Stimulated activated CD4-positive, alpha-beta T cell treated with anti-CD3 and anti-CD28 coated beads, Interleukin-1b, Interleukin-23, amount 100 ng/mL, for 48 hours (primary cell): Measurements from ENCODE around the gene TCAP.
"Not testable (repeated sequence)": the region's sequence is repeated elsewhere in the genome, so short reads cannot be mapped to it uniquely, and the experiment has no call there.

Experiments
- DNase-seq: peaks from one replicate; pipeline ENCODE4 v3.0.0-alpha.2; 2020

Gene TCAP

GRCh38 chr17:39687546-39688474 is 22.7 kb downstream of the TCAP start, which contains the start of gene PGAP3:
Gene PGAP3 (minus strand): TSS chr17:39688057. CDS start chr17:39688014, 43 bp downstream.
- peak; percentile 91 for DNase-seq

- DNase-seq = no peak
Observed at GRCh38 chr17:39688475-39688835, 23.3 kb downstream of the TCAP start.

GRCh38 chr17:39688945-39689344 is 23.8 kb downstream of the TCAP start:
- no peak for DNase-seq

- no peak for DNase-seq
Observed at GRCh38 chr17:39694593-39694992, 29.4 kb downstream of the TCAP start.

GRCh38 chr17:39695089-39695474 is 29.9 kb downstream of the TCAP start:
- DNase-seq = no peak

- no peak for DNase-seq
Observed at GRCh38 chr17:39696731-39697130, 31.6 kb downstream of the TCAP start.

- no peak for DNase-seq
Observed at GRCh38 chr17:39697961-39698360, 32.8 kb downstream of the TCAP start.

- not testable (repeated sequence) for DNase-seq
Observed at GRCh38 chr17:39699157-39699817, 34.1 kb downstream of the TCAP start.

- DNase-seq = no peak
Observed at GRCh38 chr17:39699818-39700147, 34.6 kb downstream of the TCAP start, which contains the start of gene ERBB2. Gene ERBB2 (plus strand): TSS chr17:39700064. CDS start chr17:39700239, 175 bp downstream.

- no peak for DNase-seq
Observed at GRCh38 chr17:39700148-39700987, 35.2 kb downstream of the TCAP start.

GRCh38 chr17:39701012-39701783 is 36.0 kb downstream of the TCAP start:
- no peak for DNase-seq

- no peak for DNase-seq
Observed at GRCh38 chr17:39701784-39702422, 36.8 kb downstream of the TCAP start.

GRCh38 chr17:39702901-39703893 is 38.0 kb downstream of the TCAP start:
- DNase-seq = no peak

- DNase-seq = no peak
Observed at GRCh38 chr17:39703913-39704312, 38.8 kb downstream of the TCAP start.

- DNase-seq = no peak
Observed at GRCh38 chr17:39704821-39705551, 39.8 kb downstream of the TCAP start.

- DNase-seq = no peak
Observed at GRCh38 chr17:39705786-39706348, 40.7 kb downstream of the TCAP start.

GRCh38 chr17:39706383-39706782 is 41.2 kb downstream of the TCAP start:
- no peak for DNase-seq

- DNase-seq = no peak
Observed at GRCh38 chr17:39706921-39707337, 41.8 kb downstream of the TCAP start.

GRCh38 chr17:39709319-39709997 is 44.3 kb downstream of the TCAP start:
- no peak for DNase-seq
